Activated CD8-positive, alpha-beta memory T cell treated with anti-CD3 and anti-CD28 coated beads for 36 hours (primary cell): ENCODE measurements around the gene CTNNA3. TPM values are rescaled to one million over a fixed set of nuclear protein-coding genes. Genes with fewer than 3 reads are reported as not detected.

ENCODE experiments used
- CTCF ChIA-PET: fragments of 350-600 bp; sonication (Branson Sonifier 250); formaldehyde crosslinking; loops from one replicate; lab custom pipeline; 2021; ENCODE audit warnings: antibody characterized with exemption; lab: Charles Lee
- POLR2A ChIA-PET: fragments of 350-600 bp; sonication (Branson Sonifier 250); formaldehyde crosslinking; loops from one replicate; lab custom pipeline; 2021; ENCODE audit warnings: antibody characterized with exemption; lab: Charles Lee
- total RNA-seq, 2 experiments: library from RNA; stranded (reverse); gene quantifications; one replicate each; pipeline ENCODE4 v1.2.3, GENCODE V29; 2021

Gene CTNNA3
- total RNA-seq, 2 experiments from 2014 or later, result not detected

DNA sequence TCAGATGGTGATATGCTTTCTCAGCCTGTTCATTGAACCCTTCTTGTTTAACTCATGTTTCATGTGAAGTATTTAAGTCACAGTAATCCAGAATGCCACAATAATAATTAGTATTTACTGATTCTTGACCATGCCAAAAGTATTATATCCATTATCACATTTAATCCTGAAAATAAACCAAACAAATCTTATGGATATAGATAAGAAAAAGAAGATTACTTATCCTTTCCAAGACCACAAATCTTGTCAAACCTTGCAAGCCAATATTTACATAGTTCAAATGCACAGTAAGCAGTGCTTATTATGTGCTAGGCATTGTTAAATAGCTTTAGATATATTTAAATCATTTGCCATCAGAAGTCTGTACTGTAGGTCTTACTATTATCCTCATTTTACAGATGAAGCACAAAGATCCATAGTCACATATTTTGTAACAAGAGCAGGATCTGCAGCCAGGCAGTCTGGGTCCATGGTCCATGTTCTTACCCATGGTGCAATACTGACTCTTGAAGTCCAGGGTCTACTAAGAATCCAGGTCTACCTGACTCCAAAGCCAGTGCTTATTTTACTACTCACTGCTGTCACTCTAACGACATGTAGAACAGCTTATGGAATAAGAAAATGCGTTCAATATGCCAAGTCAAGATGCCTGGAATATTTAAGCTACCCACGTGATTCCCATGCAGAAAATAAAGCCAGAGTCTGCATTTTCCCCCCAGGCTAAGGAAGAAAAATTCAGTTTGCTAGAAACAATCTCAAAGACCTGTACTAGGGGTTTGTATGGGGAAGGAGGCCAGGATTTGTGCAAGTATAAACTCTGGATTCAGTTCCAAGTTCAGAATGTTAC, 1755.0 kb downstream of the CTNNA3 start:
- ChIA-PET POLR2A (no interaction called here), CTCF (no interaction called here)

DNA sequence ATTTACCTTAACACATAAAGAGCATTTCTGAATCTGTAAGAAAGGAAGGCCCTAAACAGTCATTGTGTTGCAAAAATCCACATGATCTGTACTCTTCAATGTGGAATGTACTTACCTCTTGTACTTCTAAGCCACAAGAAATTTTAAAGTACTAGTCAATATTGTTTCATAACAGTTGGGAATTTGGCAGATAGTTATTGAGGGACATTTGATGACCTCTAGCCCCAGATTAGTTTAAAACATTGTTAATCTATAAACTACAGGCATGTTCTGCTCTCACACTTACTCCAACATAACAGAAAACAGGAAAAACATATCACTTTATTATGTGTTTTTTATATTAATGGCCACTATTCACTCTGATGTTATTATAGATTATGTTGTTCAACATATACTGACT, 1755.9 kb downstream of the CTNNA3 start:
- ChIA-PET POLR2A (no interaction called here), CTCF (no interaction called here)

DNA sequence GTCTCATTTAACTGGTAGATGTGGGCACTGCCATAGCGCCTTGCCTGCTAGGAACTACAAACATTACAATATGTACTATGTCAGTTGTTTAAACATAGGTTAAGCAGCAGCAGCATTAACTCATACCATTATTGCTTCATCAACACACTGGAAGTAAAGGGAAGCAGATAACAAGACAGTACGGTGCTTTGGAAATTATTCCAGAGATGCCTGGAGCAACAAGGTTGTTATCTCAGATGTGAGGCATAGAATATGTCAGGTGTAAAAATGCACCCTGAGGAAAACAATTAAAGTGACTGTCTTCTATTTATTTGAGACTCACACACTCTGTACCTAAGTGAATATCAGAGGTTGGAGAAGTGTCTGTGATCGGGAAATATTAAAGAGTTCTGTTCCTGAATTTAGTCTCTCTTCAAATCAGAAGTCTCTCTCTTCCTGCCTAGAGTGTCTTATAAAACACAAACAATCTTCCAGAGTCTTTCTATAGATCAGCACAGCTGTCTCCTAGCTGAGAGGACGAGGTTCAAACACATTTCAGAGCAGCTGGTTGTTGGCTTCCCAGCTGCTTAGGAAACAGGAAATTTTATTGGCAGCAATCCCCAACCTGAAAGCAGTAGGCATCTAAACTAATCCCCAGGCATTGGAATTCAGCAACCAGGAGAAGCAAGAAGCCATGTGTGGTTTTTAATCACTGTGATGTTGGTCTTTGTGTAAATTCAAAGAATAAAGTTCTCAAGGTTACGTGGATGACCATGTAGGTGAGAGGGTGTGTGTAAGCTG, 1764.5 kb downstream of the CTNNA3 start:
- CTCF ChIA-PET, result no interaction called here
- POLR2A ChIA-PET, result no interaction called here

DNA sequence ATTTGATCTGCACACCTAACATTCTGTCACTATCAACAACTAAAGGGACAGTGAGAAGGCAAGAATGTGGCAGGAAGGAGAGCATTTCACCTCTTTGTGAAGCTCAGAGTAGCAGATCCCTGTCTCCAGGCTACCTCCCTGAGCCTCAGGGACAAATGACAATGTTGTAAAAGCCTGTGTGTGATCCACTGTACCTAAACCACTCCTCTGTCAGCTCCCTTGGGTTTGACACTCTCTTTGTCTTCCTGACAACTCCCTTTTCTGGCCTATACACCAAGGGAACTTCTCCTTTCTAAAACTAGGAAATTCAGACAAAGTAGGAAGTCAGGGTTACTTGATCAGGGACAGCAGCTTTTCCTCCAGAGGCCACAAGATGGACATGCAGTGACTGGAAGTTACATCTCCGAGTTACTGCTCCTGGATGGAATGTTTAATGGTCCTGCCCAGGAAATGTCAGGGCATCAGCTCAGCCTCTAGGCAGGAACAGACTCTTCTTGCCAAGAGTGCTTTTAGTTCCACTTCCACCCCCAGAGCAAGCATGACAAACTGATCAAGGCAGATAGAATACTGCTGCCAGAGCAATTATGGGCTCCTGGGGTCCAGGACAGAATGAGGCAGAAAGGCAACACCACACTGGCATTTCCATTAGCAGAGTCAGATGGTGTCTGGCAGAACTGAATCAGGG, 1784.7 kb downstream of the CTNNA3 start:
- ChIA-PET POLR2A (no interaction called here), CTCF (no interaction called here)

DNA sequence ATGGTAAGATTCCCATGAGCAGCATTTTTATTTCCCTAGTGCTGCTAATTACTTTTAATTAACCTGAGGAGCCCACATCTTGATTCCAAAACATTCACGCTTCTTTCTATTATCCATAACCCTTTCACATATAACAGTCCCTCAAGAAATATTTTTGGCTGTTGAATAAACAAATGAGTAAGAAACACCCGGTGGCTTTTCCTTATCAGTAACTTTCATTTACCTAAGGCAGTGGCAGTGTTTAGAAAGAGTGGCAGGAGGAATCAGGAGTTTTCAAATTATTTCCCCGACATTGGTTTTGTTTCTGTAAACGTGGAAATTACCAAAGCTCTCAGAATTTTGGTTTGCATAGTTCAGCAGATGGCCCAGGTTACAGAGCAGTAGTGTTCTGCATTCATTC, 1785.8 kb downstream of the CTNNA3 start:
- ChIA-PET POLR2A (no interaction called here), CTCF (no interaction called here)

DNA sequence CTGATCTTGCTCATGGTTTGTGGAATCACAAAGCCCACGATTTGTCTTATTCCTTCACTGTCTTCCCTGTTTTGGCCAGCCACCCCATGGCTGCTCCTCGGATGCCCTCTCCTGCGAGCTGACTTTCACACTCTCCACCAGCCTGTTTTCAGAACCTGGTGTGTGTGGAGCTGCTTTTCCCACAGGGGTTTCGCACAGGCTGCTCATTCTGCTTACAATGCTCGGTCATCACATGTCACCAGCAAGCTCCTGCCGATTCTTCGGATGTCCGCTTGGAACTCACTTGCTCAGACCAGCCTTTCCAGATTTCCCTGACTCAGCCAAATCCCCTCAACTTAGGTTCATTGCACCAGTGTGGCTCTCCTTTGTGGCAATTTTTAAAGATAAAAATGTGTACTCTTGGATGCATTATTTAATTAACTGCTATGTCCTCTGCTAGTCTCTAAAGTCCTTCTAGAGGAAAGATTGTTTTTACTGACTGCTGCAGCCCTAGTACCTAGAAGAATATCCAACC, 1788.7 kb downstream of the CTNNA3 start:
- POLR2A ChIA-PET, result no interaction called here
- CTCF ChIA-PET, result no interaction called here

DNA sequence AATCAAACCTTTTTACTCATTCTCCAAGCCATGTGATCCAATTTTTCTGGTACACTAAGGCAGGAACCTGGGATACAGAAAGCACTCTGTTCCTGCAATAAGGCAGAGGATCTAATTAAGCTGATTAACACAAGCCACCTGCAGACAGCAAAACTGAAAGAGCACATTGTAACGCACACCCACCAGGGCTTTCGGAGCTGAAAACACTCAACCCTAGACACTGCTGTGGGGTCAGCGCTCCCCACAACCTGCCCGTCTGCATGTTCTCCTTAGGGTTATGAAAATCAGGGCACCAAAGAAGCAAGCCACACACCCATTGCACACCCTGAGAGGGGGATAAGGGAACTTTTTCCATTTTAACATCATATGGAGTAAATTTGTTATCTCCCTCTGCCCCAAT, 1792.4 kb downstream of the CTNNA3 start:
- ChIA-PET POLR2A (no interaction called here), CTCF (no interaction called here)

DNA sequence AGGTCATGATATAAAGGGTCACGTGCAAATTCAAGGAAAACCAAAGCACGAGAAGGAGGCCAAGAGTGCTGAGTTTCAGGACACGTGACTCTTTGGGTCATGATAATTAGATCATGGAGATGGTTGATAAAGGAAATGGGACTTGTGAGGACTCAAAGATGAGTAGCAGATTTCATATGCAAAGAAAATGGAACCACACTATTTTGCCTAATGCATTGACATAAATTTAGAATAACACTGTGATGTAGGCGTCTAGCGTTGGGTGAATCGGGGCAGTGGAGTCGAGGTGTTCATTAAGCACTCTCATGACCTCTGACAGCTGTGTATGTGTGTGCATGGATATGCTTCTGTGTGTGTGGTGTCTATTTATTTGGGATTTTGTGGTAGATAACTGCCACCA, 1795.7 kb downstream of the CTNNA3 start:
- ChIA-PET CTCF (no interaction called here), POLR2A (no interaction called here)

DNA sequence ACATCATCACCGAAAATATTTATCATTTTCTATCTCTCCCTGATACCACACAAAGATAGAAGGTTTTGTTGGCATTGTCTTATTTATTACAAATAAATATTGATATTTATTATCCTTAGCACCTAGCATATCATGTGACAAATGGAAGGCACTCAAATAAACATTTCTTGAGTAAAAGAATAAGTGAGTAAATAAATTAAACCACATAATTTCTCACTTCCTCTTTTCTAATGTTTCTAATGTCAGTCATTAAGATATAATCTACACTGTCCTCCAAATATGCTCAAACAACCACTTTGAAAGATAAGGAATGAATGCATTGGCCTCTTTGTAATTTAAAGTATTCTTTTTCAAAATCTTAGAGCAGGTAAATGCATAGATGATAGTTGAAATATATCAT, 1797.9 kb downstream of the CTNNA3 start:
- CTCF ChIA-PET, result no interaction called here
- POLR2A ChIA-PET, result no interaction called here

DNA sequence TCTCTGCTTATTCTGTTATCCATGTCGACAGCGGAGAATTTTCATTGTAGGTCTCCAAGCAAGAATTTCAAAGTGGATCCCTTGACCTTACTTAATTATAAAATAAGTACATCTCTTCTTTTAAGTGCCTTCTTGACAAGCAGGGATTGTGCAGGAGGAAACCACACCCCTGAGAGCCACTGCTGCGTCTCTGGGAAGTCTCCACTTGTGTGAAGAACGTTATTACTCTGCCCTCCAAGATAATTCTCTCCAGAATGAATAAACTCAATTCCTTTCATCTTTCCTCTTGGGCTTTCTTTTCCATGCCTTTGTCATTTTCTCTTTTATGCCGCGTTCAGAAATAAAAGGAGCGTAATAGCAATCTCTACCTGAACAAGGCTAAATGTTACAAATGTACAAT, 1801.0 kb downstream of the CTNNA3 start:
- CTCF ChIA-PET, result no interaction called here
- POLR2A ChIA-PET, result no interaction called here

DNA sequence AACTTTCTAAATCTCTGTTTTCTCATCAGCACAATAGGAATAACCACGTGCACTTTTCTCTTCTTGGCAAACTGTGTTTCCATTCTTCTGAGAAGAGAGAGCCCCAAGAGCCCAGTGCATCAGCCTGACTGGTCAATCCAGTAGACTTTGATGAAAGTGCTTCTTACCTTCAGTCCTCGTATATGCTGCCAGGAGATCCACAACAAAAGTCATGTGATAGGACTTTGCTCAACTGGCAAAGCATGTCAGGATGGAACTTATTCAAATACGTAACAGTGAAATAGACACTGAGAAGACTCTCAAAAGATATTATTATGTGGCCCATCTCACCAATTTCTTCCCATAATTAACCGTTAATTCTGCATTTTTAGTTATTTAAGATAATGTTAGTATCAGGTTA, 1801.6 kb downstream of the CTNNA3 start:
- ChIA-PET POLR2A (no interaction called here), CTCF (no interaction called here)

DNA sequence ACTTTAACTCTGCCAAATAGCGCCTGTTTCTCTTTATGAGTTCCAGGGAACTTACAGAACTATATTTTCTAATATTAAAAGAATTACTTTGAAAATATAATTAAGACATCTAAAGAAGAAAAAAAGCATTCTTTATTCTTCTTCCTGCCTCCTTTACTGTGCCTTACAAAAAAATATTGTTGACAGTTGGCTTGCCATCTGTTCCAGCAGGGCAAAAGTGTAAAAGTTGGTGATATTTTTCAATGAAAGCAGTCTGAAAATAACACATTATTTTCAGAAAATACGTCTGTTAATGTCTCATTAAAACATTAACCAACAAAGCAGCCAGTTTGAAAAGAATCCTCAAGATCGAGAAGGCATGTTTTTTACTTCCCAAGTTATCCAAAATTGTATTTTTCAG, 1802.3 kb downstream of the CTNNA3 start:
- ChIA-PET POLR2A (no interaction called here), CTCF (no interaction called here)

DNA sequence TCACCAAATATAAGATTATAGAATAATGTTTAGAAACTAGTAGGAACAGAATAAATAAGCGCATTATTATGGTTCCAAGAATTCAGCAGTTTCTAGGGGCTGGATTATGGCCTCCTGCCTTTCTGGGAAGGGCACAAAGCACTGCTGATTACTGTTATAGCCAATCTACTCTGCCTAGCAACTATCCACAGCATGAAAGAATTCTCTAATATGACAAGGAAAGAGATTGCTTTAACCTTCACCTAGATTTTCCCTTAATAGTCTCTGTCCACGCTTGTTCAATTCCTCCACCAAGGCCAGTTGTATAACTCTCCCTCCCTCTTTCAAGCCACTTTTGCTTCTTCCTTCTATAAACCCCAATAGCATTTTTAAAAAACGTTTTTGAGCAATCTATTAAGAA, 1803.7 kb downstream of the CTNNA3 start:
- ChIA-PET CTCF (no interaction called here), POLR2A (no interaction called here)

DNA sequence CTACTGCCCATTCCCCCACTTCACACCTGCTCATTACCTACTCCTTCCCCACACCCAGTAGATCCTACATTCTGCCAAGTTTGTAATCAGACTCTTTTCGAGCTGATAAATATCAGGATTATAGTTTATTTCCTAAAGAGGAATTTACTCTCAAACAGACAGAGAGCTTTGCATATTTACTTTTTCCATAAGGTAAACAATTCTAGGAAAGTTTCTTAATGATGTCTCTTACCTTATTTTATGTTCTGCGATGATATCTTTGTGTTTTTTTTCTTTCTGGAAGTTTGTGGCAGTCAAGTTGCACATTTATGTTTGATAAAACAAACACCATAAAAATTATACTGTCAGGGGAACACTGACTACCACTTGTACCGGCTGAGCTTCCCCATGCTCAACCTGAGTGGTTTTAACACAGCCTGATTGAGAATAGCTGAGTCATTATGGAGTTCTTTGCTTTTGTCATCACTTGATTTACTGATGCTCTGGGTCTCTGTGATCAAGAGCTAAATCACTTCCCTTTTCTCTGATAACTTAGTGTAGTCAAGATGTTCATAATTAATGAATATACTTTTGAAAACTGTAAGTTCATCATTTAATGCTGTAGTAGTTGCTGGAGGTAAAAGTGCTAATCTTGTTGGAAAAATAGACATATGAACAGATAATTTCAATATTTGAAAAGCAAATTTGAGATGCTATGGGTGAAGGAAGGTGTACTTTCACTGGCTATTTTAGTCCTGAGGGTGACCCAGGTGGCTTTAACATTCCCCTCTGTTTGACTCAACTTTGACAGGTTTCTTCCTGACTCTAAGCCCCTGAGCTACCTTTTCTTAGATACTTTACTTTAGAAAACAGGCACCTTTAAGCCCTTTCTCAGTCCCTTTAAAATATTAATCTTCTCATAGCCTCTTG, 1804.7 kb downstream of the CTNNA3 start:
- ChIA-PET CTCF (no interaction called here), POLR2A (no interaction called here)

DNA sequence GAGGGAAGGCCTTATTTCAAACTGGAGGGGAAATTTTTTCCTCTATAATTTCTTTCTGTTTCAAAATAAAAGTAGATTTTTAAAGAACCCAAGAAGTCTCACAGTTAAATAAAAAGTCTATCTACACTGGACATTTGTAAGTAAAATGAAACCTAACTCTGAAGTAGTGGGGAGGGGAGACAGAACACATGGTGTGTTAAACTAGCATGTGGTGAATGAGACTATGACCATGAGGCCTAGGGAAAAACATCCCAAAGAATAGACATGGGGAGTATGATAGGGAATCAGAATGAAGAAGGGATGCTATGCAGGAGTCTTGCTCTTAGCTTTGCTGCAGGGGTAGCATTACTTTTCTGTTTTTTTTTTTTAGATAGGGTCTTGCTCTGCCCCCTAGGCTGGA, 1831.5 kb downstream of the CTNNA3 start:
- POLR2A ChIA-PET, result no interaction called here
- CTCF ChIA-PET, result no interaction called here

DNA sequence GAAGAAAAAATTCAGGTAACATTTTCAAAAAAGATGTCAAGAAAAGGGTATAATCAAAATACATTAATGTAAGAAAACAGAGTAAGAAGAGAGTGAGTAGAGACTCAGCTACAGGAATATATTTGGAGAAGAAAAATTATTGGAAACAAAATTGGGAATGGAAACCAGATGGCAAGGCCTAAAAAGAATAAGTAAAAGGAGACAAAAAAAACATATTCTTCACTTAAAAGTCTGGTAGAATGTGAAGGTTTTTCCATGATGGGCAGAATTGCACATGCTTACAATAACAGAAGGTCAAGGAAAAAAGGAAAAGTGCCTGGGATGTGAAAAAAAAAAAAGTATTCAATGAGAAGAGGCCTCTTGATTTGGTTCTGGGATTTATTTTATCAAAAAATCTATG, 1832.0 kb downstream of the CTNNA3 start:
- CTCF ChIA-PET, result no interaction called here
- POLR2A ChIA-PET, result no interaction called here
